HuH-7.5 (cell line): Measurements from ENCODE around the gene SUSD5.
"Not testable (repeated sequence)": the region's sequence is repeated elsewhere in the genome, so short reads cannot be mapped to it uniquely, and the experiment has no call there.

Experiments used
- DNase-seq: peaks from one replicate; pipeline ENCODE4 v3.0.0; 2011; ENCODE audit warnings: low spot score

Gene SUSD5

GRCh38 chr3:33194303-33194702 is 24.3 kb downstream of the SUSD5 start:
- DNase-seq: no peak

GRCh38 chr3:33187368-33187634 is 31.3 kb downstream of the SUSD5 start:
- no peak for DNase-seq

GRCh38 chr3:33186524-33187367 is 31.9 kb downstream of the SUSD5 start:
- DNase-seq: no peak

GRCh38 chr3:33184863-33185262 is 33.7 kb downstream of the SUSD5 start:
- no peak for DNase-seq

- not testable (repeated sequence) for DNase-seq
Measured at GRCh38 chr3:33181641-33182040, 37.0 kb downstream of the SUSD5 start.

- DNase-seq: no peak
Measured at GRCh38 chr3:33181229-33181628, 37.4 kb downstream of the SUSD5 start.

GRCh38 chr3:33179132-33179531 is 39.5 kb downstream of the SUSD5 start:
- no peak for DNase-seq

- no peak for DNase-seq
Measured at GRCh38 chr3:33174711-33175414, 43.7 kb downstream of the SUSD5 start.

- DNase-seq: no peak
Measured at GRCh38 chr3:33174095-33174494, 44.5 kb downstream of the SUSD5 start.

GRCh38 chr3:33173672-33174071 is 44.9 kb downstream of the SUSD5 start:
- no peak for DNase-seq

GRCh38 chr3:33173103-33173502 is 45.5 kb downstream of the SUSD5 start:
- no peak for DNase-seq

- DNase-seq: no peak
Measured at GRCh38 chr3:33171580-33171979, 47.0 kb downstream of the SUSD5 start.

GRCh38 chr3:33170531-33170930 is 48.1 kb downstream of the SUSD5 start:
- DNase-seq: no peak

GRCh38 chr3:33167716-33168336 is 50.8 kb downstream of the SUSD5 start:
- DNase-seq: no peak

- no peak for DNase-seq
Measured at GRCh38 chr3:33167284-33167683, 51.3 kb downstream of the SUSD5 start.

GRCh38 chr3:33166095-33166494 is 52.5 kb downstream of the SUSD5 start:
- DNase-seq: no peak

GRCh38 chr3:33165372-33165771 is 53.2 kb downstream of the SUSD5 start:
- no peak for DNase-seq

GRCh38 chr3:33162621-33163020 is 56.0 kb downstream of the SUSD5 start:
- DNase-seq: not testable (repeated sequence)

GRCh38 chr3:33159981-33160380 is 58.6 kb downstream of the SUSD5 start:
- no peak for DNase-seq

GRCh38 chr3:33159234-33159633 is 59.4 kb downstream of the SUSD5 start:
- DNase-seq: no peak

GRCh38 chr3:33155301-33155700 is 63.3 kb downstream of the SUSD5 start:
- DNase-seq: no peak

GRCh38 chr3:33153782-33154181 is 64.8 kb downstream of the SUSD5 start:
- no peak for DNase-seq
